ENCODE measurements around the gene ANO10. TPM values are rescaled to one million over a fixed set of nuclear protein-coding genes. Genes with fewer than 3 reads are reported as not detected.
"Not testable (repeated sequence)": the region's sequence is repeated elsewhere in the genome, so short reads cannot be mapped to it uniquely, and the experiment has no call there.

The ANO10 gene
- total and polyA plus RNA-seq, 2 of the 8 experiments (the other 6 are each of a cell fraction or from before 2014, with no cell fraction given): 38.0 to 53.2 TPM

- H4K20me1 ChIP-seq (replicated peaks in 1 of 2; ENCODE audit: control insufficient read depth in 1 of 2, insufficient read depth in 2 of 2, low read length in 2 of 2); DNase-seq (ENCODE audit: low read depth in 1 of 2, low spot score in 2 of 2); H4K91ac ChIP-seq (replicated peaks; ENCODE audit: insufficient read length, low read length); H2BK15ac ChIP-seq (ENCODE audit: low read length); H3K4me3 ChIP-seq (ENCODE audit: extremely low read depth in 1 of 4, insufficient read depth in 2 of 4, low read depth in 3 of 4, low read length in 4 of 4); H3K18ac ChIP-seq (ENCODE audit: extremely low read depth, low read length); H3K56ac ChIP-seq (replicated peaks; ENCODE audit: insufficient read length, low read depth, low read length); H3K23ac ChIP-seq (ENCODE audit: insufficient read length); H3K9ac ChIP-seq (replicated peaks in 1 of 4; ENCODE audit: extremely low read depth in 1 of 4, low read depth in 3 of 4, low read length in 3 of 4); H2BK5ac ChIP-seq (ENCODE audit: low read depth, low read length); H3K79me2 ChIP-seq (ENCODE audit: control insufficient read depth in 1 of 2, insufficient read depth in 2 of 2, low read length in 2 of 2); H2BK120ac ChIP-seq (replicated peaks; ENCODE audit: low read depth, low read length); FAIRE-seq; H2BK20ac ChIP-seq (ENCODE audit: low read length); H3K23me2 ChIP-seq (ENCODE audit: low read depth, low read length); H3K14ac ChIP-seq (ENCODE audit: insufficient read length); H3K4me2 ChIP-seq (ENCODE audit: insufficient read depth in 1 of 2, low read depth in 2 of 2, low read length in 2 of 2); H4K5ac ChIP-seq (ENCODE audit: insufficient read length, low read depth, low read length); H4K8ac ChIP-seq (ENCODE audit: extremely low read depth, insufficient read depth, low read length); H3K27me3 ChIP-seq (replicated peaks in 1 of 4; ENCODE audit: control insufficient read depth in 3 of 4, extremely low read depth in 1 of 4, insufficient read depth in 3 of 4, low read length in 3 of 4); H2AK5ac ChIP-seq (ENCODE audit: low read depth, low read length); H3K79me1 ChIP-seq (ENCODE audit: low read depth, low read length); H3K9me3 ChIP-seq (ENCODE audit: insufficient read depth in 2 of 2, low read depth in 1 of 2, low read length in 1 of 2); H3K27ac ChIP-seq (ENCODE audit: low read depth, low read length); H3K4me1 ChIP-seq (replicated peaks in 1 of 4; ENCODE audit: control insufficient read depth in 3 of 4, insufficient read depth in 4 of 4, low read length in 3 of 4); H3K36me3 ChIP-seq (ENCODE audit: control insufficient read depth in 2 of 4, insufficient read depth in 4 of 4, low read length in 3 of 4); H2BK12ac ChIP-seq (ENCODE audit: low read depth, low read length); H3K4ac ChIP-seq (replicated peaks; ENCODE audit: insufficient read length, low read depth, low read length); H2AFZ ChIP-seq (ENCODE audit: low read length): not testable (repeated sequence)
- WGBS, 2 experiments (ENCODE audit: extremely low coverage in 1 of 2, insufficient coverage in 1 of 2, insufficient read length in 1 of 2, insufficient replicate concordance in 2 of 2, low coverage in 1 of 2, low lambda C conversion rate in 2 of 2, missing lambda C conversion rate in 1 of 2): 94% methylated on average over 7 of the region's 7 CpGs; no CpG with 5 or more reads in 1 of the 2 experiments
- ChIA-PET POLR2A (ENCODE audit: partially characterized antibody) (interaction anchor here (1.1 kb wide), 1 partner anchor 18 kb away, joined by 3 read pairs; no protein-coding TSS in a partner anchor), CTCF (ENCODE audit: partially characterized antibody) (interaction anchor here (0.6 kb wide), 1 partner anchor 18 kb away, joined by 3 read pairs; no protein-coding TSS in a partner anchor)
- TF ChIP-seq EP300 (IDR thresholded peaks at IDR 0.05; ENCODE audit: borderline replicate concordance in 1 of 2, low read depth in 2 of 2, low read length in 2 of 2): peak in 1 of 2 experiments; percentile 69; a peak in 1 of 3 replicates
These were observed 103.3 kb downstream of the ANO10 start for GRCh38 chr3:43518515-43518914.

All from H1 (cell line).